ENCODE results near the gene FGF21. TPM values are rescaled to one million over a fixed set of nuclear protein-coding genes. Genes with fewer than 3 reads are reported as not detected.

FGF21 gene
- total and polyA plus RNA-seq, 9 donors, result not detected

GRCh38 chr19:48720251-48720612, 35.1 kb upstream of the FGF21 start:
- DNase-seq, result peak in 1 of 5 donors; percentile 73
- TF ChIP-seq POLR2A (IDR thresholded peaks at IDR 0.05) (no peak), CTCF (IDR thresholded peaks at IDR 0.05) (no peak), EP300 (IDR thresholded peaks at IDR 0.05) (no peak)
- 3 to 5% (median 3%) methylated on average over 12 of the region's 12 CpGs for WGBS, 3 donors
- intact Hi-C loops (cut with DNase I), result no loop called here
- peak overlapping the region; percentile 51 for H3K4me3 ChIP-seq
- H3K4me1 ChIP-seq (ENCODE audit: insufficient read depth), result peaks cover 39% of the 10 kb centered on the region
- no peaks in the 10 kb centered on the region for H3K9me3 ChIP-seq
- no peaks in the 10 kb centered on the region for H3K27me3 ChIP-seq
- no peaks in the 10 kb centered on the region for H3K36me3 ChIP-seq
- H3K27ac ChIP-seq, result peak overlapping the region; percentile 55 to 96

DNA sequence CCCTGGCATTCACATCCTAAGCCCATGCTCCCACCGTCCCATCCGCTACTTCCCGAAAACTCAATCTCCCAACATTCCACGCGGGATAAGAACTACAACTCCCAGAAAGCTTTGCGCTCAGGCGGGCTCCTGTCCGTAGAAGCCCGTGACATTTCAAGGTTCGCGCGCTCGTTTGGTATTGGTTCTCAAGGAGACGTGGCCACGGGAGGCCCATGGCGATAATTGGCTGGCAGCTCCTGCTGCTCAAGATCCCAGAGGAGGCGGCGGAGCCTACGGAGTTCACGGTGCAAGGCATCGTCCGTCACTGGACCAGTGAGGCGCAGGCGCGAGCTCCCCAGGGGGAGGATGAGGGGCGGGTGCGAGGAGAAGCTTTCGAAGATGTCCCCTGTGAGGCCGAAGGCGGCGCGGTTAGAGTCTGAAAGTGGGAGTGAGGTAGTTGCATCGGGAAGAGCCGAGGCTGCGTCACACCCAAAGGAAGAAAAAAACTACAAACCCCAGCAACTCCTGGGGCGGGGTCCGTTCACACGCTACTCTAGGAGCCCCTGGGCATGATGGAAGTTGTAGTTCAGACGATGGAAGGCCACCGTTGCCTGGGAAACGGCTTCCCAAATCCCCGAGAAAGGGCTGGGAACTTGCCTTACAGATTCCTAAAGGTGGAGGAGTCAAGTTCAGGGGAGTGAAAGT, 34.6 kb upstream of the FGF21 start:
- no peak for TF ChIP-seq EP300 (IDR thresholded peaks at IDR 0.05)
- no peak for TF ChIP-seq CTCF (IDR thresholded peaks at IDR 0.05)
- TF ChIP-seq POLR2A (IDR thresholded peaks at IDR 0.05), result peak; percentile 27
- peak; percentile 97 to 100 (median 99) for DNase-seq
- Histone ChIP-seq H3K4me3 (peak overlapping the region; percentile 51), H3K27me3 (no peaks in the 10 kb centered on the region), H3K9me3 (no peaks in the 10 kb centered on the region), H3K36me3 (no peaks in the 10 kb centered on the region), H3K27ac (peak overlapping the region; percentile 78 to 96), H3K4me1 (ENCODE audit: insufficient read depth) (peaks cover 36% of the 10 kb centered on the region)
- intact Hi-C loops (cut with DNase I), result no loop called here
- WGBS, 3 donors, result 3 to 6% (median 5%) methylated on average over 42 of the region's 42 CpGs

GRCh38 chr19:48722196-48722708, 33.1 kb upstream of the FGF21 start:
- TF ChIP-seq EP300 (IDR thresholded peaks at IDR 0.05) (no peak), CTCF (IDR thresholded peaks at IDR 0.05) (no peak), POLR2A (IDR thresholded peaks at IDR 0.05) (no peak)
- 76 to 83% (median 77%) methylated on average over 11 of the region's 11 CpGs for WGBS, 3 donors
- Histone ChIP-seq H3K27me3 (no peaks in the 10 kb centered on the region), H3K27ac (no peak overlapping the region), H3K9me3 (no peaks in the 10 kb centered on the region), H3K36me3 (no peaks in the 10 kb centered on the region), H3K4me3 (no peak overlapping the region), H3K4me1 (ENCODE audit: insufficient read depth) (peaks cover 28% of the 10 kb centered on the region)
- intact Hi-C loops (cut with DNase I), result no loop called here
- peak in 1 of 5 donors; percentile 33 for DNase-seq

- no peak for TF ChIP-seq POLR2A (IDR thresholded peaks at IDR 0.05)
- TF ChIP-seq EP300 (IDR thresholded peaks at IDR 0.05), result no peak
- TF ChIP-seq CTCF (IDR thresholded peaks at IDR 0.05), result no peak
- H3K27me3 ChIP-seq, result no peaks in the 10 kb centered on the region
- H3K4me3 ChIP-seq, result no peak overlapping the region
- peak; percentile 71 to 82 (median 73) for DNase-seq
- peaks cover 13% of the 10 kb centered on the region for H3K4me1 ChIP-seq (ENCODE audit: insufficient read depth)
- WGBS, 3 donors, result 40 to 46% (median 41%) methylated on average over 11 of the region's 11 CpGs
- no peaks in the 10 kb centered on the region for H3K9me3 ChIP-seq
- intact Hi-C loops (cut with DNase I), result no loop called here
- H3K27ac ChIP-seq, result peak overlapping the region in 1 of 2 donors; percentile 63
- H3K36me3 ChIP-seq, result no peaks in the 10 kb centered on the region
These were observed 30.2 kb upstream of the FGF21 start for GRCh38 chr19:48724796-48725753.
